ENCODE results near the gene TSPAN11. TPM values are rescaled to one million over a fixed set of nuclear protein-coding genes. Genes with fewer than 3 reads are reported as not detected.

The TSPAN11 gene
- total and polyA plus RNA-seq, 2 of the 8 experiments (the other 6 are each of a cell fraction or from before 2014, with no cell fraction given) = 3.9 to 8.2 TPM

GRCh38 chr12:30930641-30931040 lies 4.1 kb downstream of the TSPAN11 start:
- no peaks in the 10 kb centered on the region for H3K36me3 ChIP-seq (ENCODE audit: control insufficient read depth in 2 of 4, insufficient read depth in 4 of 4, low read length in 3 of 4)
- H2BK120ac ChIP-seq (replicated peaks; ENCODE audit: low read depth, low read length) = no peak overlapping the region
- H3K18ac ChIP-seq (ENCODE audit: extremely low read depth, low read length) = no peak overlapping the region
- H4K91ac ChIP-seq (replicated peaks; ENCODE audit: insufficient read length, low read length) = no peak overlapping the region
- no peak overlapping the region for H4K8ac ChIP-seq (ENCODE audit: extremely low read depth, insufficient read depth, low read length)
- no peaks in the 10 kb centered on the region; the same call in 1 of the 2 replicates for H3K79me1 ChIP-seq (ENCODE audit: low read depth, low read length)
- no peak overlapping the region for H2BK5ac ChIP-seq (ENCODE audit: low read depth, low read length)
- peak overlapping the region; percentile 48; the same call in 1 of the 2 replicates for H2BK20ac ChIP-seq (ENCODE audit: low read length)
- H4K20me1 ChIP-seq (replicated peaks in 1 of 2; ENCODE audit: control insufficient read depth in 1 of 2, insufficient read depth in 2 of 2, low read length in 2 of 2) = no peaks in the 10 kb centered on the region
- peak overlapping the region; percentile 50; the same call in 1 of the 2 replicates for H2BK12ac ChIP-seq (ENCODE audit: low read depth, low read length)
- no peak overlapping the region for H4K5ac ChIP-seq (ENCODE audit: insufficient read length, low read depth, low read length)
- DNase-seq (ENCODE audit: low read depth in 1 of 2, low spot score in 2 of 2) (no peak), FAIRE-seq (no peak)
- WGBS, 2 experiments (ENCODE audit: extremely low coverage in 1 of 2, insufficient coverage in 1 of 2, insufficient read length in 1 of 2, insufficient replicate concordance in 2 of 2, low coverage in 1 of 2, low lambda C conversion rate in 2 of 2, missing lambda C conversion rate in 1 of 2) = 81% methylated on average over 5 of the region's 5 CpGs; no CpG with 5 or more reads in 1 of the 2 experiments
- H2BK15ac ChIP-seq (ENCODE audit: low read length) = peak overlapping the region; percentile 46; the same call in 1 of the 2 replicates
- H3K4me1 ChIP-seq (replicated peaks in 1 of 4; ENCODE audit: control insufficient read depth in 3 of 4, insufficient read depth in 4 of 4, low read length in 3 of 4) = peaks cover 2 to 9% (median 5%) of the 10 kb centered on the region in 4 experiments
- no peak overlapping the region for H2AK5ac ChIP-seq (ENCODE audit: low read depth, low read length)
- peaks cover 0 to 26% (median 18%) of the 10 kb centered on the region in 4 experiments; a peak in 6 of 7 replicates for H3K27me3 ChIP-seq (replicated peaks in 1 of 4; ENCODE audit: control insufficient read depth in 3 of 4, extremely low read depth in 1 of 4, insufficient read depth in 3 of 4, low read length in 3 of 4)
- POLR2A ChIA-PET (ENCODE audit: partially characterized antibody) = no interaction called here
- H2AFZ ChIP-seq (ENCODE audit: low read length) = no peak overlapping the region
- peaks cover 0 to 6% of the 10 kb centered on the region in 2 experiments; a peak in 2 of 4 replicates for H3K9me3 ChIP-seq (ENCODE audit: insufficient read depth in 2 of 2, low read depth in 1 of 2, low read length in 1 of 2)
- no peak overlapping the region for H3K4ac ChIP-seq (replicated peaks; ENCODE audit: insufficient read length, low read depth, low read length)
- no peak overlapping the region for H3K27ac ChIP-seq (ENCODE audit: low read depth, low read length)
- H3K4me2 ChIP-seq (ENCODE audit: insufficient read depth in 1 of 2, low read depth in 2 of 2, low read length in 2 of 2) = no peak overlapping the region
- no peak overlapping the region for H3K14ac ChIP-seq (ENCODE audit: insufficient read length)
- peaks cover 4% of the 10 kb centered on the region; the same call in 1 of the 2 replicates for H3K23me2 ChIP-seq (ENCODE audit: low read depth, low read length)
- no peaks in the 10 kb centered on the region; a peak in 1 of 4 replicates for H3K79me2 ChIP-seq (ENCODE audit: control insufficient read depth in 1 of 2, insufficient read depth in 2 of 2, low read length in 2 of 2)
- CTCF ChIA-PET (ENCODE audit: partially characterized antibody) = interaction anchor here (0.7 to 2.2 kb wide), 6 partner anchors 31 to 306 kb away, joined by 3 to 5 read pairs (median 4); no protein-coding TSS in a partner anchor
- H3K4me3 ChIP-seq (ENCODE audit: extremely low read depth in 1 of 4, insufficient read depth in 2 of 4, low read depth in 3 of 4, low read length in 4 of 4) = no peak overlapping the region
- H3K9ac ChIP-seq (replicated peaks in 1 of 4; ENCODE audit: extremely low read depth in 1 of 4, low read depth in 3 of 4, low read length in 3 of 4) = no peak overlapping the region
- H3K56ac ChIP-seq (replicated peaks; ENCODE audit: insufficient read length, low read depth, low read length) = no peak overlapping the region
- no peak overlapping the region for H3K23ac ChIP-seq (ENCODE audit: insufficient read length)
- no peak for TF ChIP-seq TCF12 (IDR thresholded peaks at IDR 0.05; ENCODE audit: low read depth, low read length)
- TF ChIP-seq HDAC6 (IDR thresholded peaks at IDR 0.05; ENCODE audit: low read depth, low read length) = no peak
- no peak for TF ChIP-seq EP300 (IDR thresholded peaks at IDR 0.05; ENCODE audit: borderline replicate concordance in 1 of 2, low read depth in 2 of 2, low read length in 2 of 2)
- no peak for TF ChIP-seq SRF (IDR thresholded peaks at IDR 0.05; ENCODE audit: low read depth, low read length)
- TF ChIP-seq CHD1 (IDR thresholded peaks at IDR 0.05; ENCODE audit: low read depth, low read length) = no peak
- no peak for TF ChIP-seq SIX5 (IDR thresholded peaks at IDR 0.05; ENCODE audit: low read depth, low read length)
- no peak for TF ChIP-seq GTF2F1 (IDR thresholded peaks at IDR 0.05; ENCODE audit: borderline replicate concordance, low read depth, low read length)
- no peak for TF ChIP-seq USF2 (IDR thresholded peaks at IDR 0.05; ENCODE audit: low read length)
- no peak for TF ChIP-seq EZH2 (IDR thresholded peaks at IDR 0.05; ENCODE audit: low read depth, low read length, severe bottlenecking)
- no peak for TF ChIP-seq JUN (IDR thresholded peaks at IDR 0.05; ENCODE audit: low read depth, low read length)

All from H1 (cell line).